SKM-1 treated with dmso at 0.1 percent for 144 hours (cell line): Measurements from ENCODE around the gene SLC25A34.

Source experiments
- DNase-seq: peaks from one replicate; lab custom pipeline; 2025; ENCODE audit not compliant: unreplicated experiment; lab: John Stamatoyannopoulos, UW

The SLC25A34 gene

DNA sequence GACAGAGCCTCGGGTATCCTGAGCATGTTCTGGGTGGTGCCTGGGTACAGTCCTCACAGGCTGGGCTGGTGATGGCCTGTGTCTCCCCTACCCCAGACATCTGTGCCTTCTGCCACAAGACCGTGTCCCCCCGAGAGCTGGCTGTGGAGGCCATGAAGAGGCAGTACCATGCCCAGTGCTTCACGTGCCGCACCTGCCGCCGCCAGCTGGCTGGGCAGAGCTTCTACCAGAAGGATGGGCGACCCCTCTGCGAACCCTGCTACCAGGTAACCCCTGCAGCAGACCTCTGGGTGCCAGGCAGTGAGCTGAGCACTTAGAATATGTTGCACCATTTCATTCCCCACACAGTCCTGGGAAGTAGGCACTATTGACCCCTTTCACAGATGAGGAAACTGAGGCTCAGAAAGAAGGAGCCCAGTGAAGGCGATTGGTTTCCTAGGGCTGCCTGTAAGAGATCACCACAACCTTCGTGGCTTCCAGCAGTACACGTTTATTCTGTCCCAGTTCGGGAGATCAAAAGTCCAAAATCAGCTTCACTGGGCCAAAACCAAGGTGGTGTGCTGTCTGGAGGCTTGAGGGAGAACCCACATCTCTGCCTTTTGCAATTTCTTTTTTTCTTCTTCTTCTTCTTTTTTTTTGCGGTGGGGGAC is 34.4 kb downstream of the SLC25A34 start:
- DNase-seq, result no peak

DNA sequence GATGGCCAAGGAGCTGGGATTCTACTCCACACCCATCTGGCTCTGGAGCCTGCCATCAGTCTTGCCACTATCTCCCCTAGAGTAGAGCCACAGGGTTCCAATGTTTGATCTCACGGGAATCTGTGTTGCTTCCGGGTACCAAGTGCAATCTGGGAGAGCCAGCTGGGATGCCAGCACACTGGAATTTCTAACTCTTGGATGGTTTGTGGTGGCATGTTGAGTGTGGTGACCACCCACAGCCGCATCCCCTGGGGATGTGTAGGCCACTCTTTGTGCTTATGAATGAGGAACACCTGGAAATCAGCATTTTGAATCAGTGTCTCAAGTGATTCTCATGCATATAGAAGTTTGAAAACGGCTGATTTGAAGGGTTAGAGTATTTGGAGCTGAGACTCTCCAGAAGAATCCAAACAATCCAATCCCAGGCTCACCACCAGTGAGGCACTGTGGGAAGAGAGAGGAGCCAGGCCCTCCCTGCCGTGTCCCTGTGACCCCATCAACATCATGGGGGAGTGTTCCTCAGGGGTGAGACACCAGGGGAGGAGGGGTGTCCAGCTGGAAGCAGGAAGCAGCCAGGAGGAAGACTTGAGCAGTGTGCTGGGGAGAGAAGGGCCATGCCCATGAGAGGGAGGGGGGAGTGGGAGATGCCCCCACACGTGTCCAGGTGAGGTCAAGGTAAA is 35.9 kb downstream of the SLC25A34 start:
- DNase-seq, result no peak

DNA sequence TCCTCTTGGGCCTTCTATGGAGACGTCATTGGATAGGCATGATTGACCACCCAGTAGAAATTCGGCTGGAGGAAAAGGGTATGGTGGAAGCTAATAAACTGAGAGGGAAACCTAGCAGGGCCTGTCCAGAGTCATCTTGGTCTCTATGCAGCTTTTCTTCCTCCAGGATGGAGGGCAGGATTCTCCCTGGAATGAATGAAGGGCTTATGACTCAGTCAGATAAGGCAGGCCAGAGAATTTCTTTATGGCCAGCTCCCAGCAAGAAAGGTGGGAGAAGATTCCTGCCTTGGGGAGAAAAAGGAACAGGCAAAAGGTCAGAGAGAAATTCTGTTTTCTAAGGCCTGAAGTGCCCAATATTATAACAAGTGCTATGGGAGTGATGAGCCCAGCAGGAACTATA is 39.6 kb downstream of the SLC25A34 start:
- DNase-seq, result no peak

DNA sequence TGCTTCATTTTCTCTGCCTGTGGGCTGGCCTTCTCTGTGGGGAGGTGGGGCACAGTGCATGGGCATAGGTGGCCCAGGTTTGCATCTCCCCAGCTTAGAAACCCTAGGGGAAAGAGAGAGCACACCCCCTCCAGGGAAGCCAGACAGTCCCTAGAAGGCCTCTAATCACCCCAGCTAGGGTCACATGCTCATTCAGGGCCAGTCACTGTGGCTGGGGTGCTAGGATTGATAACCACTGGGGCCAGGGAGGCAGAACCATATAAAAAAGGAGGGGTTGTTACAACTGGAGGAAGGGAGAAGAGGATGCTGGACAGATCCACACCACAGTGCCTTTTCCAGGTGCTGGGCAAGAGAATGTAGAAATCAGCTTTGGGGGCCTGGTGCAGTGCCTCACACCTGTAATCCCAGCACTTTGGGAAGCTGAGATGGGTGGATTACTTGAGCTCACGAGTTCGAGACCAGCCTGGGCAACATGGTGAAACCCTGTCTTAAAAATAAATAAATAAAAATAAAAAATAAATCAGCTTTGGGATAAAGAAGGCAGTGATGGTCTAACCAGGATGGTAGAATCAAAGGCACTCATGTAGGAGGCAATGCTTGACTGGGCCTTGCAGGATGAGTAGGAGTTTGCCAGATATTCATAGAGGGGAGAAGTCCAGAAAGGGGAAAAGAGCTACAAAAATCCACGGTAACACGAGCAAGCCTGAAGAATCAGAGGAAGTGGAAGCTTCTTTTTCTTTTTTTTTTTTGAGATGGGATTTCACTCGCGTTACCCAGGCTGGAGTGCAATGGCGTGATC is 42.0 kb downstream of the SLC25A34 start:
- no peak for DNase-seq

DNA sequence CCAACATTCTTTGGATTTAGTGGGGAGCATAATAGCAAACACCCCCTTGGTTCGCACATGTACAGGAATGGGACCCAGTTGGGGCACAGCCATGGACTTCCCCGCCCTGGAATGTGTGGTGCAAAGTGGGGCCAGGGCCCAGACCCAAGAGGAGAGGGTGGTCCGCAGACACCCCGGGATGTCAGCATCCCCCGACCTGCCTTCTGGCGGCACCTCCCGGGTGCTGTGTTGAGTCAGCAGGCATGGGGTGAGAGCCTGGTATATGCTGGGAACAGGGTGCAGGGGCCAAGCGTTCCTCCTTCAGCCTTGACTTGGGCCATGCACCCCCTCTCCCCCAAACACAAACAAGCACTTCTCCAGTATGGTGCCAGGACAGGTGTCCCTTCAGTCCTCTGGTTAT is 49.6 kb downstream of the SLC25A34 start:
- DNase-seq, result no peak

DNA sequence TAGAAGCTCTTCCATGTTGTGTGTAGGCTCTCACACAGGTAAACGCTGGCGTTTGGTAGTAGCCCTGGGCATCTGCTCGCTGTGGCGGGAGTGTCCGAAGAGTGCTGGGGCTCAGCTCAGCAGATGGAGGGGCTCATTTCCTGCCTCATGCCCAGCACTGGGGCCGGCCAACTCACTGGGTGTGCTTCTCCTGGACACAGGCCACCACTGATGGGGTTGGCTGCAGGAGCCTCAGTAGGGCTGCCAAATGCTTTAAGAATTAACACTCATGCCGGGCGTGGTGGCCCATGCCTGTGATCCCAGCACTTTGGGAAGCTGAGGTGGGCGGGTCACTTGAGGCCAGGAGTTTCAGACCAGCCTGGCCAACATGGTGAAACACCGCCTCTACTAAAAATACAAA is 50.5 kb downstream of the SLC25A34 start:
- no peak for DNase-seq

DNA sequence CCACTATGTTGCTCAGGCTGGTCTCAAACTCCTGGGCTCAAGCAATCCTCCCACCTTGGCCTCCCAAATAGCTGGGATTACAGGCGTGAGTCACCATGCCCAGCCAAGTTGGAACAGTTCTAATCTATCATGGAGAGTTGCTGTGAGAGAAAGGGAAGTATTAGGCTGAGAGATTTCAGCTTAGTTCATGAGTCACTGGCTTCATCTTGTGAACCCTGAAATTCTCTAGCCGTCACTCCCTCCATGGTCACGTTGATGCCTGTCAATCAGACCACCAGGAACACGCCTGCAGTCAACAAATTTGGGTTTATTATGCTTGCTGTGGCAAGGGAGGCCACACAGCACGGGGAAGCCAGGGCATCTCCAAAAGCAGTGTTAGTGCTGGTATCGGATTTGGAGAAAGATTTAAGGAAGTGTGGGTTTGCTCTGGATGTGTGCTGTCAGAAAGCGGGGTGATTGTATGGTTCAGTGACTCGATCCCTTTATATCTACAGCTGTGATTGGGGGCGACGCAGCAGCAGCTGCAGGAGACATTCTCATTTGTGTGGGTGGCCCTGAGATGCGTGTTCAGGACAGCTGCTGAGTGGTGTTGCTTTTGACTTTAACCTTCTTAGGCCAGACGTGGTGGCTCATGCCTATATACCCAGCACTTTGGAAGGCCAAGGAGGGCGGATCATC is 52.7 kb downstream of the SLC25A34 start:
- no peak for DNase-seq
